OCI-LY7 (cell line): Measurements from ENCODE around the gene TWNK.

Source experiments
- EZH2phosphoT487 ChIP-seq: fragments of 200-600 bp; sonication (generic); IDR thresholded peaks from 2 replicates; pipeline ENCODE4 v1.6.1; 2018; ENCODE audit warnings: low read depth, borderline replicate concordance, mild to moderate bottlenecking, mixed run types, antibody characterized with exemption, low read length, moderate library complexity, mixed read lengths
- TF ChIP-seq, protein P1 (sequence below): fragments of 200-600 bp; sonication (generic); conservative IDR thresholded peaks from 2 replicates; pipeline ENCODE4 v1.5.1; 2014; ENCODE audit warnings: mild to moderate bottlenecking, antibody characterized with exemption, low read length, moderate library complexity, mixed read lengths

DNA sequence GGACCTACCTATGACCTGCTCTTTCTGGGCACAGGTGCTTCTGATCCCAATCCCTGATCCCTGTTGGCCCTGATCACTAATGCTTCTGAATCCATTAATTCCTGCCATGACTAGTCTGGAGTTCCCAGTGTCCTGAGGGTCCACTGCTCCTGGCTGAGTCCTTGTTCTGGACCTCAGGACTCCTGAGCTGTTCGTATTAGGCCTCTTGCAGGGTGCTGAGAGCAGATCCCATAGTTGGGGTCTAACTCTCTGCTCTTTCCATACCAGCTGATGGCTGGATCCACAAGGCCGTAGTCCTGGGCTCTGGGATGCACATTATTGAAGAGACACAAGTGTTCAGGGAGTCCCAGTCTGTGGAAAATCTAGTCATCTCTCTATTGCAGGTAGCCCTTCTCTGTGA lies 7.0 kb upstream of the TWNK start:
- TF ChIP-seq, protein P1, sequence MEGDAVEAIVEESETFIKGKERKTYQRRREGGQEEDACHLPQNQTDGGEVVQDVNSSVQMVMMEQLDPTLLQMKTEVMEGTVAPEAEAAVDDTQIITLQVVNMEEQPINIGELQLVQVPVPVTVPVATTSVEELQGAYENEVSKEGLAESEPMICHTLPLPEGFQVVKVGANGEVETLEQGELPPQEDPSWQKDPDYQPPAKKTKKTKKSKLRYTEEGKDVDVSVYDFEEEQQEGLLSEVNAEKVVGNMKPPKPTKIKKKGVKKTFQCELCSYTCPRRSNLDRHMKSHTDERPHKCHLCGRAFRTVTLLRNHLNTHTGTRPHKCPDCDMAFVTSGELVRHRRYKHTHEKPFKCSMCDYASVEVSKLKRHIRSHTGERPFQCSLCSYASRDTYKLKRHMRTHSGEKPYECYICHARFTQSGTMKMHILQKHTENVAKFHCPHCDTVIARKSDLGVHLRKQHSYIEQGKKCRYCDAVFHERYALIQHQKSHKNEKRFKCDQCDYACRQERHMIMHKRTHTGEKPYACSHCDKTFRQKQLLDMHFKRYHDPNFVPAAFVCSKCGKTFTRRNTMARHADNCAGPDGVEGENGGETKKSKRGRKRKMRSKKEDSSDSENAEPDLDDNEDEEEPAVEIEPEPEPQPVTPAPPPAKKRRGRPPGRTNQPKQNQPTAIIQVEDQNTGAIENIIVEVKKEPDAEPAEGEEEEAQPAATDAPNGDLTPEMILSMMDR = no peak
- no peak for TF ChIP-seq EZH2phosphoT487
